Left hindlimb (tissue), 1 donor: ENCODE results near the gene TULP4.
"Not testable (repeated sequence)": the region's sequence is repeated elsewhere in the genome, so short reads cannot be mapped to it uniquely, and the experiment has no call there.

ENCODE experiments used
- DNase-seq: peaks from one replicate; pipeline ENCODE4 v3.0.0-alpha.2; 2018

TULP4 gene

GRCh38 chr6:158361961-158362669 is 49.9 kb downstream of the TULP4 start:
- no peak for DNase-seq

GRCh38 chr6:158366363-158366762 is 54.1 kb downstream of the TULP4 start:
- DNase-seq: no peak

GRCh38 chr6:158367816-158368215 is 55.6 kb downstream of the TULP4 start:
- DNase-seq: no peak

GRCh38 chr6:158369241-158369640 is 57.0 kb downstream of the TULP4 start:
- DNase-seq: no peak

- no peak for DNase-seq
Measured at GRCh38 chr6:158370805-158371204, 58.5 kb downstream of the TULP4 start.

- no peak for DNase-seq
Measured at GRCh38 chr6:158371261-158371660, 59.0 kb downstream of the TULP4 start.

GRCh38 chr6:158372574-158372973 is 60.3 kb downstream of the TULP4 start:
- DNase-seq: no peak

- DNase-seq: no peak
Measured at GRCh38 chr6:158373214-158373613, 60.9 kb downstream of the TULP4 start.

- no peak for DNase-seq
Measured at GRCh38 chr6:158374020-158374419, 61.8 kb downstream of the TULP4 start.

- peak; percentile 67 for DNase-seq
Measured at GRCh38 chr6:158376631-158377081, 64.4 kb downstream of the TULP4 start.

GRCh38 chr6:158377860-158378259 is 65.6 kb downstream of the TULP4 start:
- no peak for DNase-seq

- DNase-seq: no peak
Measured at GRCh38 chr6:158379336-158379735, 67.1 kb downstream of the TULP4 start.

- no peak for DNase-seq
Measured at GRCh38 chr6:158381214-158381613, 68.9 kb downstream of the TULP4 start.

GRCh38 chr6:158382491-158382890 is 70.2 kb downstream of the TULP4 start:
- no peak for DNase-seq

- DNase-seq: no peak
Measured at GRCh38 chr6:158383057-158383456, 70.8 kb downstream of the TULP4 start.

- DNase-seq: no peak
Measured at GRCh38 chr6:158383542-158383941, 71.3 kb downstream of the TULP4 start.

- no peak for DNase-seq
Measured at GRCh38 chr6:158384671-158385110, 72.4 kb downstream of the TULP4 start.

- no peak for DNase-seq
Measured at GRCh38 chr6:158387036-158387435, 74.8 kb downstream of the TULP4 start.

GRCh38 chr6:158387578-158387977 is 75.3 kb downstream of the TULP4 start:
- DNase-seq: no peak

- DNase-seq: no peak
Measured at GRCh38 chr6:158388727-158389126, 76.5 kb downstream of the TULP4 start.

GRCh38 chr6:158389193-158389919 is 77.1 kb downstream of the TULP4 start:
- DNase-seq: no peak

- no peak for DNase-seq
Measured at GRCh38 chr6:158391276-158391675, 79.0 kb downstream of the TULP4 start.

GRCh38 chr6:158391977-158392376 is 79.7 kb downstream of the TULP4 start:
- DNase-seq: not testable (repeated sequence)

GRCh38 chr6:158396136-158396535 is 83.9 kb downstream of the TULP4 start:
- DNase-seq: no peak
